ENCODE measurements around the gene PTGIR. TPM values are rescaled to one million over a fixed set of nuclear protein-coding genes. Genes with fewer than 3 reads are reported as not detected.

PTGIR gene
- total RNA-seq, 1 experiment from 2014 or later, result 0.34 TPM

Other genes with a start within 250 kb of the PTGIR start
- gene CCDC8, start 211.5 kb downstream of the PTGIR start, total RNA-seq (2014; rRNA removed; shearing (Covaris generic)), result 8.8 and 9.2 TPM in 2 replicates
- not detected in 2 replicates for gene PNMA8C, start 196.2 kb downstream of the PTGIR start, total RNA-seq (2014; rRNA removed; shearing (Covaris generic))
- 4.4 and 4.6 TPM in 2 replicates for gene PNMA8A, start 153.5 kb downstream of the PTGIR start, total RNA-seq (2014; rRNA removed; shearing (Covaris generic))
- gene PNMA8B, start 129.2 kb downstream of the PTGIR start, total RNA-seq (2014; rRNA removed; shearing (Covaris generic)), result 0.06 and 0.48 TPM in 2 replicates
- 137 and 163 TPM in 2 replicates for gene CALM3, start 23.8 kb downstream of the PTGIR start, total RNA-seq (2014; rRNA removed; shearing (Covaris generic))
- gene GNG8, start 11.1 kb upstream of the PTGIR start, total RNA-seq (2014; rRNA removed; shearing (Covaris generic)), result not detected in 2 replicates
- 0.30 and 0.91 TPM in 2 replicates for gene DACT3, start 36.1 kb upstream of the PTGIR start, total RNA-seq (2014; rRNA removed; shearing (Covaris generic))
- 15.3 and 22.9 TPM in 2 replicates for gene PRKD2, start 92.0 kb upstream of the PTGIR start, total RNA-seq (2014; rRNA removed; shearing (Covaris generic))
- gene FKRP, start 121.0 kb upstream of the PTGIR start, total RNA-seq (2014; rRNA removed; shearing (Covaris generic)), result 20.0 and 23.1 TPM in 2 replicates
- 67.1 and 106 TPM in 2 replicates for gene STRN4, start 121.4 kb upstream of the PTGIR start, total RNA-seq (2014; rRNA removed; shearing (Covaris generic))
- 117 and 141 TPM in 2 replicates for gene SLC1A5, start 163.5 kb upstream of the PTGIR start, total RNA-seq (2014; rRNA removed; shearing (Covaris generic))
- gene AP2S1, start 225.8 kb upstream of the PTGIR start, total RNA-seq (2014; rRNA removed; shearing (Covaris generic)), result 280 and 304 TPM in 2 replicates
- gene ARHGAP35, start 235.9 kb upstream of the PTGIR start, total RNA-seq (2014; rRNA removed; shearing (Covaris generic)), result 17.9 and 20.3 TPM in 2 replicates

Data from Daoy (cell line).